HG03354 (cell line): ENCODE results near the gene NFIC.

Experiments used
- ATAC-seq: cut with Tn5 transposase; IDR thresholded peaks from one replicate; pipeline ENCODE4 v1.9.1; 2021; ENCODE audit warnings: mild to moderate bottlenecking; ENCODE audit not compliant: unreplicated experiment, poor library complexity, severe bottlenecking

The NFIC gene

DNA sequence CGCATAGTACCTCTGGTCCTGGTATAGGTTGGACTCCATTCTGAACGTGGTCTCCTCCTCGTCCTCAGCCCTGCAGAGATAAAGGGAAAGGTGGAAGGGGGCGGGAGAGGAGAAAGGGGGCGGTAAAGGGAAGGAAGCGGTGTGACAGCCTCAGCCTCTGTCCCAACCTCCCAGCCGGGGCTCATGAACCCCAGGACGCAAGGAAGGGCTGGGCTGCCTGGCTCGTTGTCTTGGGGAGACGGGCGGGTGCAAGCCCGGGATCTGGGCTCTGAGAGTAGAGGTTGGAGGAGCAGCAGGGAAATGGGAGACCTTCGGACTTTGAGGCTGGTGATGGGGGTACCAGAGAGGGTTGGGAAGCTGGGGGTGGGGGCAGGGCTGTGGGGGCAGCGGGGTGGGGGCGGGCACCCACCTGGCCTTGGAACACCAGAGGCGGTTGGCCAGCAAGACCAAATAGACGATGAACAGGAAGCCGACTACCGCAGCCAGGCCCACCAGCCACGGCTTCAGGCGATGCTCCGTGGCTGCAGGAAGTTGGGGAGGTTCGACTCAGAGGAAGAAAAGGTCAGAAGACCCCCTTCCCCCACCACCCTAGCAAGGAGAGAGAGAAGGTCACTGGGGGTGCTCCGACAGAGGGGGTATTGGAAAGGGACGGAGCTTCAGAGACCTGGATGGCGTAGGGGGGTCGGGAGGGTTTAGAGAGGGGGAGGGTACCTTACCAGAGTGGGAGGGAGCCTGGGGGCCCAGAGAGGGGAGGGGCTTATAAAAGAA, 112.2 kb downstream of the NFIC start:
- no peak for ATAC-seq

DNA sequence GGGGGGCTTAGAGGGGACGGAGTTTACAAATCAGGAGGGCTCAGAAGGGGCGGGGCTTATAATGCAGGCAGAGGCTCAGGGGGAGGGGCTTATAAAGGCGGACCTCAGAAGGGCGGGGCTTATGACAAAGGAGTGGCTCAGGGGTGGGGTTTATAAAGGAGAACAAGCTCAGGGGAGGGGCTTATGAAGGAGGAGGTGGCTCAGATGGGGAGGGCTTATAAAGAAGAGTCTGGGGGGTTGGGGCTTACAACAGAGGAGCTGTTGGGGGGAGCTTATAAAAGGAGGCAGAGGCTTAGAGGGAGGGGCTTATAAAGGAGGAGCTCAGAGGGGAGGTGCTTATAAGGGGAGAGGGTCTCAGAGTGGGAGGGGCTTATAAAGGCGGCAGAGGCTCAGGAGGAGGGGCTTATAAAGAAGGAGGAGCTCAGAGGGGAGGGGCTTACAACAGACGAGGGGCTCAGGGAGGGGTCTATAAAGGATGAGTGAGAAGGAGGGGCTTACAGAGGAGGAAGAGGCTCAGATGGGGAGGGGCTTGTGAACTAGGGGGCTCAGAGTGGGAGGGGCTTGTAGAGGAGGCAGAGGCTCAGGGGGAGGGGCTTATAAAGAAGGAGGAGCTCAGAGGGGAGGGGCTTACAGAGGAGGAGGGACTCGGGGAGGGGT, 112.9 kb downstream of the NFIC start:
- no peak for ATAC-seq

DNA sequence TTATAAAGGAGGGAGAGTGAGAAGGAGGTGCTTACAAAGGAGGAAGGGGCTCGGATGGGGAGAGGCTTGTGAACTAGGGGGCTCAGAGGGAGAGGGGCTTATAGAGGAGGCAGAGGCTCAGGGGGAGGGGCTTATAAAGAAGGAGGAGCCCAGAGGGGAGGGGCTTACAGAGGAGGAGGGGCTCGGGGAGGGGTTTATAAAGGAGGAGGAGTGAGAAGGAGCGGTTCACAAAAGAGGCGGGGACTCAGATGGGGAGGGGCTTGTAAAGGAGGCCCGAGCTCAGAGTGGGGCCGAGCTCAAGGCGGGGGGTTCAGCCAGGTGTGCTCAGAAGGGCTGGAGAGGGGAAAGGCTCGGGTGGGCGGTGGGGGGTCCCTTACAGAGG, 113.4 kb downstream of the NFIC start:
- no peak for ATAC-seq

DNA sequence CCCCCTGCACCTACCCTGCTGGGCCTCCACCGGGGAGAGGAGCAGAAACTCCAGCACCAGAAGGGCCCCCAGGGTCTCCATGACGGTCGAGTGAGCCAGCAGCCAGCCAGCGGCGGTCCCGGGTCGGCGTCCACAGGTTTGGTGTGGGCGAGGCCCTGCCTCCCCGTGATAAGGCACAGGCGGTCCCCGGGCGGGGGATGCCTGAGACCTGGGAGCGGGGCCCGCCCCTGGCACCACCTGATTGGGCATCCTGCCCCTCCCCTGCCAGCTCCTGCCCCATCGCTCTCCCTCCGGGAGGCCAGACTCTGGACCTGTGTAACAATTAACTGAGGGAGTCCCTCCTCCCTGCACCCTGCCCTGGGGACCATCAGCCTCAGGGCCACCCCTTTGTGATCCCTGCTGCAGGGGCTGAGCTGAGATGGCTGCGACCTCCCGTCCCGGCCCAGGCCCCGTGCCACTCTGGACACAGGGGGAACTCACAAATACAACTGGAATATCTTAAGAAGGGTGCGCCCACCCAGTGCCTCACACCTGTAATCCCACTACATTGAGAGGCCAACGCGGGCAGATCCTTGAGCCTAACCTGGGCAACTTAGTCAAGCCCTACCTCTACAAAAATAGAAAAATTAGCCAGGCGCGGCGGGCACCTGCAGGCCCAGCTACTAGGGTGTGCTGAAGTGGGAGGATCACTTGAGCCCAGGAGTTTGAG, 114.2 kb downstream of the NFIC start, which contains the start of gene SMIM24:
SMIM24 (minus strand) TSS at position 143 of the 709 bp plus-strand sequence; CDS start at position 81, 62 bp downstream.
- ATAC-seq = no peak

DNA sequence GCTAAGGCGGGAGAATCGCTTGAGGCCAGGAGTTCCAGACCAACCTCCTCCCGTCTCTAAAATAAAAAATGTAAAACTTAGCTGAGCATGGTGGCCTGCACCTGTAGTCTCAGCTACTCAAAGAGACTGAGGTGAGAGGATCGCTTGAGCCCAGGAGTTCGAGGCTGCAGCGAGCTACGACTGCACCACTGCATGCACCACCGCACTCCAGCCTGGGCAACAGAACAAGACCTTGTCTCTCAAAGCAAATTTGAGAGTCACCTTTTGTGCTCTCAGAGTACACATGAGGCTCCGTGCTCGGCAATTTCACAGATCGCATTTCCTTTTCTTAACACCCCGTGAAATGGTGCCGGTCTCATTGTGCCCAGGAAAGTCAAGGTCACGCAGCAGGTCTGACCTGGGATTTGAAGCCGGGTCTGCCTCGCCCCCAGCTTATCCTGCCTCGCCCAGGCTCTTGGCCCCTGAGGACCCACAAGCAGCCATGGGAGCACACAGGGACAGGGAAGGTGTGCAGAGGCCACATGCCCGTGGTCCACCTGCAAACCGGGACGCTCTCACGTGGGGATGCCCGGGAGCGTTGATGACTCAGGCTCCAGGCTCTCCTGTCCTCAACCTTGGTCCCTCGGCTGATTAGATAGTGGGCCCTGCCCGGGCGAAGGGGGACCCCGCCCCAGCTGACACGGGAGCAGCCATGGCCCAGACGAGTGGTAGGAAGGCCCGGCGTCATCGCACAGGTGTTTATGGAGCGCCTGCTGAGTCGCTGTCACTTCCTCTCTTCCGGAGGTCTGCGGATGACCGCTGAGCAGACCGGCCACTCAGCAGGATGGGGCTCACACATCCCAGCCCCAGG, 115.1 kb downstream of the NFIC start:
- ATAC-seq = no peak

DNA sequence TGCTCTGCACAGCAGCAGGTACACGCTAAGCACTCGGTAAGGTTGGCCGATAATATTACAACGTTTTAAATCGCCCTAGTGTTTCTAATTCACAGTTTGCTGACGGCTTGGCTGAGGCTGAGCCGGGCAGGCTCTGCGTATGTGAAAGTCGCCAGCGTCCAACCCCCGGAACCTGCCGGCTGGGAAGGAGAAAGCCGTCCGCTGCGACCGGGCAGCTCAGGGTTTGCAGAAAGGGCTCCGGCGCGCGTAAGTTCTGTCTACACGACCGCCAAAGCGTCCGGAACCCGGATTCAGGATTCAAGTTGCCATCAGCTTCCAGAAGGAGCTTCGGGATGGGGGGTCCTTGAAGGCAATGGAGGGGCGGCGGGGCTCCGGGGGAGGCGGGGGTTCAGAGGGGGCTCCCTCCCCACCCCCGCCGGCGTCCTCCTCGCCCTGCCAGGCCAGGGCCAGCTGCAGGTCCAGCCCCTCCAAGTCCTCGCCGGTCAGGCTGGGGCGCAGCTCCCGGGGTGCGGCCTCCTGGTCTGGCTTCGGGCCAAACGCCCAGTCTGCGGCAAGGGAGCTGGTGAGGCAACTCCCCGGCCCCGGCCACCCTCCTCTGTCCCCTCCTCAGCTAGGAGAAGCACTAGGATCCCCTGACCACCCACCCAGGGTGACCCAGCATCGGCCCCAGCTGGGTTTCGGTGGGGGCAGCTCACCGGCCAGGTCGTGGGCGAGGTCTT, 116.3 kb downstream of the NFIC start:
- no peak for ATAC-seq

DNA sequence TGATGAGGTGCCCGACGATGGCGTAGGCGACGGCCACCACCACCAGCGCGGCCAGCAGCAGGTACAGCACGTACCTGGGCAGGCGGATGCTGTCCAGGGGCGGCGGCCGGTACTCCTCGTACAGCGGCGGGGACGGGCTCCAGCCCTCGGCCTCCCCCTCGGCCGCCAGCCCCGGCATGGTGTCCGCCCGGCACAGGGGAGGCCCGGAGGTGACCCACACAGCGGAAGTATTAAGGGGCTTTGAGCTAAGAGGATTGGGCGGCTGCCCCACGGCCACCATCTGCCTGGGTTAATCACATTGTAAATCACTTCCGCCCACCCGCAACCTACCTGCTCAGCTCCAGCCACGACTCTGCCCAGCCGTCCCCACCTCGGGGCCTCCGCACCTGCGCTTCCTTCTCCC, 116.8 kb downstream of the NFIC start, which contains the start of gene SMIM44:
SMIM44 (minus strand) TSS at position 216 of the 403 bp plus-strand sequence; CDS start at position 178, 38 bp downstream.
- no peak for ATAC-seq

DNA sequence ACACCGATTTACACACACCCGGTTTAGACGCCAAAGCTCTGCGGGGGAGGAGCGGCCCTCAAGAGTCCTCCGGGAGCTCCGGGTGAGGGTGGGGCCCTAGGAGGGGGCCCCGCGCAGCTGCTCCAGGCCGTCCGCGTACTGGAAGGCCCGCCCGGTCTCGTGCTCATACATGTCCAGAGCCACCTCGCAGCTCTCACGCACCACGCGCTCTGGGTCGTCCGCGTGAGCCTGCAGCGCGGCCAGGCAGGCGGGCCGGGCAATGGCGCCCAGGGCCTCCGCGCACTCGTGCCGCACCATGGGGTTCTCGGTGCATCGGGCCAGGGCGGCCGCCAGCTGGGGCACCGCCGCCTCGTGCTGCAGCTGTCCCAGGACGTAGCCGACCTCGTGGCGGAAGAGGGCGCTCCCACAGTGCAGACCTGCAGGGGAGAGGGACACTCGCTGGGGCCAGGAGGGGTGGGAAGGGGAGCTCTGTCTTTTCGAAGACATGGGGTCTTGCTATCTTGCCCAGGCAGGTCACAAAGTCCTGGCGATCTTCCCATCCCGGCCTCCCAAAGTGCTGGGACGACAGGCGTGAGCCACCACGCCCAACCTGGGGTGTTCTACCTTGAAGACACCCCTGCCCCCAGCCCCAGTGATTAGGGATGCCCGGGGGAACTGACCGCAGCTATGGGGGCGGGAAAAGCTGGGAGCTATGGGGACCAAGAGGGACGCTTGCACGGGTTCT, 125.2 kb downstream of the NFIC start:
- no peak for ATAC-seq

DNA sequence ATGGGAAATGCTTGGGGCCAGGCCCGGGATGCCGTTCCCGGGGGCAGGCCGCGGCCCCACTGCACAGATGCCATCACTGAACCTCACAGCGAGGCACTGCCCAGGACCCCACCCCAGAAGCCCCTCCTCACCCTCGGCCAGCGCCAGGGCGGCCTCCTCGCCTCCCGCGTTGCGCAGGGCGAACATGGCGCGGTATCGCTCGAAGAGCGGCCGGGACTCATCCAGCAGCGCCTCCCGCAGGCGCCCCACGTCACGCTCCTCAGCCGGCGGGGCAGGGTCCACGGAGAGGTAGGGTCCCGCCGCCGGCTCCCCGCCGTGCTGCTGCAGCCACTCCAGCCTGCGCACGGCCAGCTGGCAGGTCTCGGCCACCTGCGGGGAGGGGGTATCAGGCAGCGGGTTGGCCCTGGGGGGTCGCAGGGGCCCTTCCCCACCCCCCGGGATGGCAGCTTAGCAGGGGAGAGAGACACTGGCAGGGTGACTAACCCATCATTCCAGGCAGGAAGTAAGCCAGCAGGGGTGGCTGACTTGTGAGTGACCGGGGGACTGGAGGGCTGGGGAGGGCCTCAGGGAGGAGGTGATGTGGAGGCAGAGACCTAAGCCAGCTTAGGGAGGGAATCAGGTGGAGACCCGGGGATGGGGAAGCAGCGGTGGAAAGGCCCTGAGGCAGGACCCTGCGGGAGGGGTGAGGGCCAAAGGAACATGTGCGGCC, 125.9 kb downstream of the NFIC start:
- ATAC-seq = no peak

DNA sequence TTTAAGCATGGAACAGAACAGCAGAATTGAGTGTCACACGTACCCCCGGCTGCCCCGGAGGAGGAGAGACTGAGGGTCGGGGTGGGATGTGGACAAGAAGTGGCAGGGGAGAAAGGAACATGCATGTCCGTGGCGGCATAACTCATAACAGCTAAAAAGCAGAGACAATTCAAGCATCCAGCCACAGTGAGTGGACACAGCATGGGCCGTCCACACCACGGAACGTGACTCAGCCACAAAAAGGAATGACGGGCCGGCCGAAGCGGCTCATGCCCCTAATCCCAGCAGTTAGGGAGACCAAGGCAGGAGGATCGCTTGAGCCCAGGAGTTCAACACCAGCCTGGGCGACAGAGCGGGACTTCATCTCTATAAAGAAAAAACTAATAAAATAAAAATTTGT, 126.5 kb downstream of the NFIC start:
- no peak for ATAC-seq

DNA sequence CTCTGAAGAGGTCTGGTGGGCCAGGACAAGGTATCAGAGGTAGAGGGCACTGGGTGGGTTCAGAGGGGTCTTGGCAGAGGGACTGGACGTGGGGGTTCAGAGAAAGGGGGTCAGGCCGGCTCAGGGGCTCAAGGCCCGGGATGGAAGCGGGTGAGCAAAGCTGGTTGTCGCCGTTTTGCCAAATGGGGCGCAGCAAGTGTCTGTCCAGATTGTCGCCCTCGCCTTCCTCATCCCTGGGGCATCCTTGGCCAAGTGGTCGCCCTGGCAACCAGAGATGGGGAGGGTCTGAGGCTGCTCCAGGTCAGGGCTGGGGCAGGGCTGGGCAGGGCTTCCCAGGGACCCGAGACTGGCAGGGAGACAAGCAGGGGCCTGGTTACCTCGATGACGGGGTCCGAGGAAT, 127.3 kb downstream of the NFIC start:
- no peak for ATAC-seq

DNA sequence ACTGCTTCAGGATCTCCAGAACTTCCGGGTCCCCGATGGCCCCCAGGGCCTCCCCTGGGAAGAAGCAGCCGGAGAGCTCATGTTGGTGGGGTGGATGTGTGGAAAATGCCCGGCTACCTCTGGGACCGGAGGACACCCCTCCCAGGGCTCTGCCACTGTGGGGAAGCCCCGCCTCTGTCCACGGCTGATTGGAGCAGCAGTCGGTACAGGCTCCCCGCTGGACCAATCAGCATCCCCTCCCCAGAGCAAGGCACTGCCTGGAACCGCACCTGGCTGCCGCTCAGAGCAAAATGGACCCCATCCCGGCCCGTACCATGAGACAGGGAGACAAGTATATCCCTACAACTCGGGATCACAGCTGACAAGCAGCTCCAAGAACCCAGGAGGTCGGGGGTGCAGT, 127.7 kb downstream of the NFIC start:
- ATAC-seq = no peak

DNA sequence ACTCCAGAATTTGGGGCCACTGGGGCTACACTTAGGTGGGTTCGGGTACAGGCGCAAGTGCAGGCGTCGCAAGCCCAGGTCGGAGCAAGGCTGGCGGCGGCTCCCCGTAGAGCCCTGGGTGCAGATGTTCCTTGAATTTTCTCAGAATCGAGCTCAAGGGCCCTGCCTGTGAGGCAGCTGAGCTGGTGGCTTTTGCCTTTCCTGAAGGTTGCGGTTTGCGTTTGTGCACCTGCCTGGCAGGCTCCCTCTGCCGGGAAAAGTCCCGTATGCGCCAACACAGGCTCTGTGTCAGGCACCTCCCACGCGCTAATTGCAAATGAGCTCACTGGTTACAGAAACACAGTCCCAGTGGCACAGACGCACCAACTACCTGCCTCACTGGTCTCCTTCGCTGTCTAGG, 128.2 kb downstream of the NFIC start:
- ATAC-seq = no peak

DNA sequence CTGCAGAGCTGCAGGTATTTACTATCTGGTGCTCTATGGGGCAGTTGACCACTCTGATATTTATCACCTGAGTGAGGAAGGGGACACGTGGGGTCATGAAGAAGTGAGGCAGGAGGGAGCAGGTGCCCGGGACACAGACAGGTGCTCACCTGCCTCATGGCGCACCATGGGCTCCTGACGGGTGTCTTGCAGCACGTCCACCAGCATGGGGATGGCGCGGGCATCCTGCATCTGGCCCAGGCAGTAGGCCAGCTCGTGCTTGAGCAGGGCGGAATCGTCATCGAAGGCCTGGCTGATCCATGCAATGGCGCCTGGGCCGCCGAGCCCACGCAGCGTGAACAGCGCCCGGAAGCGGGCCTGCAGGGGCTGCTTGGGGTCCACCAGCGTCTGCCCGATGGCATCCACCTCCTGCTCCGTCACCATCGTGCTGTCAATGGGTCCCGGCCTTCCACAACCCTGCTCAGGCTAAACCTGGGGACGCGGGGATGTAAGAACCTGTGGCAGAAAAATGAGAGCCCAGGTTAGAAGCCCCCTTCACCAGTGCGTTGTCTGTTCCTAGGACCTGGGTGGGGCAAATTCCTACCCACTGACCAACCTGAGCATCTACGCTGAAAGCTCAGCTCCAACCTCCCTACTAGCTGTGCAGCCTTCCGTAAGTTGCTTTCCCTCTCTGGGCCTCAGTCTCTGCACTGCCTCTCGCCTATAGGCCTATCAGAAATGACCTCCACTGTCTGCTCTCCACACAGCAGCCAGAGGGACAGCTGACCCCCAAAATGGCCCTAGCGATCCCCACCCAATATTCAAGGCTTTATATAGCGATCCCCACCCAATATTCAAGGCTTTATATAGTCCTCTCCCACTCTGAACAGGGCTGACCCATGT, 130.2 kb downstream of the NFIC start:
- ATAC-seq = no peak

DNA sequence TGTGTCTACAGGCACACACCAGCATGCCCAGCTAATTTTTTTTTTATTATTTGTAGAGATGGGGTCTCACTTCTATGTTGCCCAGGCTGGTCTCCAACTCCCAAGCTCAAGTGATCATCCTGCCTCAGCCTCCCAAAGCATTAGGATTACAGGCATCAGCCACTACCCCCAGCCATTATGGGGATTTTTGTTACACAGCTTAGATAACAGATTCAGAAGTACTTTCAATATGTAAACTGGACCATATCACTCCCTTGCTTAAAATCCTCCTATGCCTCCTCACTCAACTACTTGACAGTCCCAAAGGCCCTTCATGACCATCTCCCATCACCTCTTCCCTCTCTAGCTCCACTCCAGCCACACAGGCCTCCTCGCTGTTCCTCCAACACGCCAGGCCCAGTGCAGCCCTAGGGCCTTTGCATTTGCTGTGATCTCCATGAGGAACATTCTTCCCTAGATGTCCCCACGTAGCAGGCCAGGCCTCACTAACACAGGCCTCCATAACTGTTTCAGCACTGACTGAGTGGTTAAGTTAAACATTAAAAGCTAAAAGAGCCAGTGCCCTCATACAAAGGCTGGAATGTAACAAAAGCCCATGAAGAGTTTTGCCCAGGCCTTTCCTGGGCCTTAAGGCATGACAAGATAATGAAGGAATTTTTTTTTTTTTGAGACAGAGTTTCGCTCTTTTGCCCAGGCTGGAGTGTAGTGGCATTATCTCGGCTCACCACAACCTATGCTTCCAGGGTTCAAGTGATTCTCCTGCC, 131.6 kb downstream of the NFIC start:
- ATAC-seq = no peak

DNA sequence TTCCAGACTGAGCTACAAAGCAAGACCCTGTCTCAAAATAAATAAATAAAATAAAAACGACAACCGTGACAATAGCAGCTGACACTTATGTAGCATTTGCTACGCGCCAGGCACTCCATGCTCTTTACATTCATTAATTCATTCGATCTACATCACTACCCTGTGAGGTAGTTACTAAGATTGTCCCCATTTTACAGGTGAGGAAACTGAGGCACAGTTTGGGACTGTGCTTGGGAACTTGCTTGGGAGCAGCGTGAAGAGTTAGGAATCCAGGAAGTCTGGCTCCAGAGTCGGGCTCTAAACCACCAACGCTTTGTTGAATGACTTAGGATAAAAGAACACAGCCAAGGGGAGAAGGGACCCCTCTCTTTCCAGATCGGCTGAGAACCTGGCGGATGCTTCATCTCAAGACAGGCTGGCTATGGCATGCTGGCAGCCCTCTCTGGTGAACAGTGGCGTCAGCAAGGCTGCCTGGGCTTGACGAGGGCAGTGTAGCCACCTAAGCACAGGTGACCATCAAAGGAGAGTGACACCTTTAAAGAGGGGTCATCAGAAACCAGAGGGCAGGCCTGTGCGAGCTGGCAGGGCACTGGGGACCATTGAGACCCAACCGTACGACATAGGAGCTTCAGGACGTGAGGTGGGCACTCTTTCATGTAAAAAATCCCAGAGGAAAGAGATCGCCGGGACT, 133.5 kb downstream of the NFIC start:
- no peak for ATAC-seq
